ENCODE measurements around the gene ATP6V1G2. TPM values are rescaled to one million over a fixed set of nuclear protein-coding genes. Genes with fewer than 3 reads are reported as not detected.

Gene ATP6V1G2
- total and polyA plus RNA-seq, 2 experiments from 2014 or later = 2.4 to 2.7 TPM

- no peak overlapping the region for H3K27ac ChIP-seq (ENCODE audit: low read depth)
- no peak overlapping the region for H3K4me2 ChIP-seq
- H3K36me3 ChIP-seq (ENCODE audit: insufficient read depth) = no peaks in the 10 kb centered on the region
- no peaks in the 10 kb centered on the region for H3F3A ChIP-seq (replicated peaks; ENCODE audit: low read depth)
- H3K9me2 ChIP-seq (ENCODE audit: insufficient read depth) = no peaks in the 10 kb centered on the region
- peak; percentile 22 for ATAC-seq
- Mint-ChIP-seq H3K4me1 (peaks cover 22% of the 10 kb centered on the region), H3K4me3 (no peak overlapping the region; the same call in 2 of the 3 replicates), H3K9me3 (peaks cover 3% of the 10 kb centered on the region; the same call in 1 of the 3 replicates), H3K27me3 (ENCODE audit: insufficient read depth, low read depth, poor library complexity) (peaks cover 28% of the 10 kb centered on the region), H3K36me3 (ENCODE audit: low read depth) (no peaks in the 10 kb centered on the region; the same call in 2 of the 3 replicates), H3K27ac (no peak overlapping the region)
- no peaks in the 10 kb centered on the region for H3K79me2 ChIP-seq (replicated peaks; ENCODE audit: insufficient read depth)
- peaks cover 13% of the 10 kb centered on the region for H3K27me3 ChIP-seq (ENCODE audit: insufficient read depth)
- H3K4me3 ChIP-seq = no peak overlapping the region
- peak; percentile 81 for DNase-seq (ENCODE audit: low spot score)
- no peaks in the 10 kb centered on the region for H4K20me1 ChIP-seq (replicated peaks; ENCODE audit: insufficient read depth)
- peaks cover 4% of the 10 kb centered on the region; the same call in 1 of the 2 replicates for H3K4me1 ChIP-seq (ENCODE audit: insufficient read depth)
- H2AFZ ChIP-seq = no peak overlapping the region
- TF ChIP-seq ZNF331 (CRISPR knock-in tag; IDR thresholded peaks at IDR 0.05; ENCODE audit: low read depth) (no peak), CTCF (conservative IDR thresholded peaks at IDR 0.05; ENCODE audit: low read depth in 2 of 2) (peak; percentile 75 to 81)
Measured at GRCh38 chr6:31585491-31585890, 39.1 kb upstream of the ATP6V1G2 start.

GRCh38 chr6:31582230-31582643 is 35.8 kb upstream of the ATP6V1G2 start, which contains the start of gene LTB:
Gene LTB, minus strand, starts transcription at chr6:31582424. Its CDS starts 7 bp downstream, at chr6:31582417.
- Histone ChIP-seq H3K9me2 (ENCODE audit: insufficient read depth) (no peaks in the 10 kb centered on the region), H3F3A (replicated peaks; ENCODE audit: low read depth) (no peaks in the 10 kb centered on the region), H3K4me3 (peak within 1 kb of the TSS; percentile 95), H3K27ac (ENCODE audit: low read depth) (no peak within 1 kb of the TSS), H3K4me2 (peak within 1 kb of the TSS; percentile 96), H3K79me2 (replicated peaks; ENCODE audit: insufficient read depth) (no peaks in the 10 kb centered on the region), H3K27me3 (ENCODE audit: insufficient read depth) (peaks cover 20% of the 10 kb centered on the region), H2AFZ (peak within 1 kb of the TSS; percentile 99), H4K20me1 (replicated peaks; ENCODE audit: insufficient read depth) (no peaks in the 10 kb centered on the region), H3K4me1 (ENCODE audit: insufficient read depth) (peaks cover 4% of the 10 kb centered on the region; the same call in 1 of the 2 replicates), H3K36me3 (ENCODE audit: insufficient read depth) (no peaks in the 10 kb centered on the region)
- no peaks in the 10 kb centered on the region for H3K36me3 Mint-ChIP-seq (ENCODE audit: low read depth)
- peaks cover 34% of the 10 kb centered on the region for H3K27me3 Mint-ChIP-seq (ENCODE audit: insufficient read depth, low read depth, poor library complexity)
- DNase-seq (ENCODE audit: low spot score) (no peak), ATAC-seq (no peak)
- peaks cover 3% of the 10 kb centered on the region; the same call in 1 of the 3 replicates for H3K9me3 Mint-ChIP-seq
- peaks cover 24% of the 10 kb centered on the region for H3K4me1 Mint-ChIP-seq
- peak within 1 kb of the TSS; percentile 60; the same call in 1 of the 2 replicates for H3K27ac Mint-ChIP-seq
- TF ChIP-seq CTCF (conservative IDR thresholded peaks at IDR 0.05; ENCODE audit: low read depth in 2 of 2) (no peak), ZNF462 (CRISPR knock-in tag; IDR thresholded peaks at IDR 0.05) (no peak), ZNF114 (CRISPR knock-in tag; IDR thresholded peaks at IDR 0.05) (no peak), ETS1 (IDR thresholded peaks at IDR 0.05) (no peak), ZNF331 (CRISPR knock-in tag; IDR thresholded peaks at IDR 0.05; ENCODE audit: low read depth) (no peak), NANOG (IDR thresholded peaks at IDR 0.05; ENCODE audit: borderline replicate concordance) (no peak)
- H3K4me3 Mint-ChIP-seq = peak within 1 kb of the TSS; percentile 95

All from GM23338 (cell line).